GM21367 (cell line): ENCODE results near the gene EFCAB6.

Source experiments
- ATAC-seq: cut with Tn5 transposase; IDR thresholded peaks from one replicate; pipeline ENCODE4 v1.9.1; 2021; ENCODE audit not compliant: unreplicated experiment

Gene EFCAB6

GRCh38 chr22:43534916-43535315 lies 277.2 kb downstream of the EFCAB6 start:
- ATAC-seq, result no peak

- no peak for ATAC-seq
Measured at GRCh38 chr22:43533656-43534428, 278.3 kb downstream of the EFCAB6 start.

GRCh38 chr22:43533156-43533530 lies 279.0 kb downstream of the EFCAB6 start:
- no peak for ATAC-seq

GRCh38 chr22:43532301-43533155 lies 279.6 kb downstream of the EFCAB6 start:
- no peak for ATAC-seq

GRCh38 chr22:43531651-43532050 lies 280.5 kb downstream of the EFCAB6 start:
- ATAC-seq, result no peak

- no peak for ATAC-seq
Measured at GRCh38 chr22:43530349-43531201, 281.5 kb downstream of the EFCAB6 start.

- ATAC-seq, result no peak
Measured at GRCh38 chr22:43529934-43530333, 282.2 kb downstream of the EFCAB6 start.

- ATAC-seq, result no peak
Measured at GRCh38 chr22:43529461-43529860, 282.6 kb downstream of the EFCAB6 start.

GRCh38 chr22:43528601-43529360 lies 283.3 kb downstream of the EFCAB6 start:
- ATAC-seq, result no peak

GRCh38 chr22:43526946-43527345 lies 285.2 kb downstream of the EFCAB6 start:
- no peak for ATAC-seq

- no peak for ATAC-seq
Measured at GRCh38 chr22:43526117-43526655, 285.9 kb downstream of the EFCAB6 start.

GRCh38 chr22:43521716-43522115 lies 290.4 kb downstream of the EFCAB6 start:
- ATAC-seq, result no peak

GRCh38 chr22:43520632-43521039 lies 291.5 kb downstream of the EFCAB6 start:
- no peak for ATAC-seq

GRCh38 chr22:43516996-43517635 lies 295.0 kb downstream of the EFCAB6 start:
- no peak for ATAC-seq

- no peak for ATAC-seq
Measured at GRCh38 chr22:43516386-43516785, 295.7 kb downstream of the EFCAB6 start.

- ATAC-seq, result no peak
Measured at GRCh38 chr22:43515902-43516301, 296.2 kb downstream of the EFCAB6 start.

- no peak for ATAC-seq
Measured at GRCh38 chr22:43515411-43515810, 296.7 kb downstream of the EFCAB6 start.

GRCh38 chr22:43514476-43515157 lies 297.5 kb downstream of the EFCAB6 start:
- no peak for ATAC-seq

GRCh38 chr22:43512279-43512678 lies 299.8 kb downstream of the EFCAB6 start:
- ATAC-seq, result no peak
